ENCODE measurements around the gene PDE8A. TPM values are rescaled to one million over a fixed set of nuclear protein-coding genes. Genes with fewer than 3 reads are reported as not detected.
A peak's percentile ranks its signal among the peaks of the same experiment; 100 is the strongest.

The PDE8A gene
- total and polyA plus RNA-seq, 7 donors: 27.8 to 45.5 (median 39.0) TPM

- Histone ChIP-seq H3K27ac (no peak overlapping the region), H3K36me3 (no peaks in the 10 kb centered on the region), H3K9me3 (no peaks in the 10 kb centered on the region), H3K4me1 (no peaks in the 10 kb centered on the region), H3K4me3 (no peak overlapping the region), H3K27me3 (no peaks in the 10 kb centered on the region)
- 86 to 89% methylated on average over 2 of the region's 2 CpGs for WGBS, 2 donors
- intact Hi-C loops (cut with DNase I): no loop called here
- peak; percentile 39 for DNase-seq
- TF ChIP-seq, protein P1, sequence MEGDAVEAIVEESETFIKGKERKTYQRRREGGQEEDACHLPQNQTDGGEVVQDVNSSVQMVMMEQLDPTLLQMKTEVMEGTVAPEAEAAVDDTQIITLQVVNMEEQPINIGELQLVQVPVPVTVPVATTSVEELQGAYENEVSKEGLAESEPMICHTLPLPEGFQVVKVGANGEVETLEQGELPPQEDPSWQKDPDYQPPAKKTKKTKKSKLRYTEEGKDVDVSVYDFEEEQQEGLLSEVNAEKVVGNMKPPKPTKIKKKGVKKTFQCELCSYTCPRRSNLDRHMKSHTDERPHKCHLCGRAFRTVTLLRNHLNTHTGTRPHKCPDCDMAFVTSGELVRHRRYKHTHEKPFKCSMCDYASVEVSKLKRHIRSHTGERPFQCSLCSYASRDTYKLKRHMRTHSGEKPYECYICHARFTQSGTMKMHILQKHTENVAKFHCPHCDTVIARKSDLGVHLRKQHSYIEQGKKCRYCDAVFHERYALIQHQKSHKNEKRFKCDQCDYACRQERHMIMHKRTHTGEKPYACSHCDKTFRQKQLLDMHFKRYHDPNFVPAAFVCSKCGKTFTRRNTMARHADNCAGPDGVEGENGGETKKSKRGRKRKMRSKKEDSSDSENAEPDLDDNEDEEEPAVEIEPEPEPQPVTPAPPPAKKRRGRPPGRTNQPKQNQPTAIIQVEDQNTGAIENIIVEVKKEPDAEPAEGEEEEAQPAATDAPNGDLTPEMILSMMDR (IDR thresholded peaks at IDR 0.05): no peak
- TF ChIP-seq POLR2AphosphoS5 (IDR thresholded peaks at IDR 0.05) (no peak), EP300 (IDR thresholded peaks at IDR 0.05) (no peak), POLR2A (IDR thresholded peaks at IDR 0.05) (no peak)
These were observed 39.2 kb upstream of the PDE8A start for GRCh38 chr15:84942456-84942855.

GRCh38 chr15:84944311-84944710 lies 37.3 kb upstream of the PDE8A start:
- no peaks in the 10 kb centered on the region for H3K36me3 ChIP-seq
- TF ChIP-seq POLR2AphosphoS5 (IDR thresholded peaks at IDR 0.05) (no peak), POLR2A (IDR thresholded peaks at IDR 0.05) (no peak), EP300 (IDR thresholded peaks at IDR 0.05) (no peak)
- no peak overlapping the region for H3K27ac ChIP-seq
- peak; percentile 45 for DNase-seq
- 93 to 97% methylated on average over 10 of the region's 10 CpGs for WGBS, 2 donors
- H3K27me3 ChIP-seq: no peaks in the 10 kb centered on the region
- no peak overlapping the region for H3K4me3 ChIP-seq
- peaks cover 0 to 14% (median 2%) of the 10 kb centered on the region in 4 donors for H3K4me1 ChIP-seq
- H3K9me3 ChIP-seq: no peaks in the 10 kb centered on the region
- intact Hi-C loops (cut with DNase I): no loop called here

GRCh38 chr15:84944861-84945260 lies 36.8 kb upstream of the PDE8A start:
- peak; percentile 25 for DNase-seq
- intact Hi-C loops (cut with DNase I): no loop called here
- H3K4me1 ChIP-seq: peaks cover 0 to 14% (median 2%) of the 10 kb centered on the region in 4 donors
- TF ChIP-seq POLR2AphosphoS5 (IDR thresholded peaks at IDR 0.05) (no peak), EP300 (IDR thresholded peaks at IDR 0.05) (no peak), POLR2A (IDR thresholded peaks at IDR 0.05) (no peak)
- TF ChIP-seq, protein P1 (IDR thresholded peaks at IDR 0.05): no peak
- no peak overlapping the region for H3K4me3 ChIP-seq
- H3K9me3 ChIP-seq: no peaks in the 10 kb centered on the region
- H3K36me3 ChIP-seq: no peaks in the 10 kb centered on the region
- H3K27me3 ChIP-seq: no peaks in the 10 kb centered on the region
- H3K27ac ChIP-seq: no peak overlapping the region
- 88 to 89% methylated on average over 11 of the region's 11 CpGs for WGBS, 2 donors

DNA sequence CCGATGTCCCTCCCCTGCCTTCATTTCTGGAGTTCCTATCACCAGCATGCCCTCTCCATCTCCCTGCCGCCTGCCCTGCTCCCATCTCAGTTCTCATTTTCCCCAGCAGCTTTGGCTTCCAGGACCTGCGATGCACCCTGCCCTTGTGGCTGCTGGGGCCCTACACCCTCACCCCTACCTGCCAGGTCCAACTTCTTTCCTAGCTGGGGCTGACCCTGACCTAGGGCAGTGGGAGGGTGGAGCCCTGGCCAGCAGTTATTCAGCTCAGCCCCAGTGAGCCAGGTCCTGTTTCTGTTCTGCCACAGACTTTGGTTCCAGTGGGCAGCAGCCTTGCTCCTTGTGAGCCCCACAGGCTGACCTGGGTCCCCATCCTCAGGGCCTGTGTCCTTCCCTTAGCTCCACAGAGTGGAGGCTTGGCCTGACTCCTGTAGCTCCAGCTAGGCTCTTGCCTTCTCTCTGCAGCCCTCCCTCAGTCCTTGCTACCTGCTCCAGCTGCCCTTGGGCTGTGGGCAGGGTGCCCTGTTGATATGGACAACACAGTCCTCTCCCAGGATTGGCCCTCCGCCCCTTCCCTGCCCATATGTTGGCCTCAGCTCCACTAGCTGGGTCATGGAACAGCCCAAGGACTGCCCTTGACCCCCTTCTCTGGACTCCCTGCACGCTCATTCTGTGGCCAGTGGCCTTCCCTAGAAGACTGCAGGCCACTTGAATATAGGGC lies 34.7 kb upstream of the PDE8A start:
- TF ChIP-seq, protein P1 (IDR thresholded peaks at IDR 0.05): no peak
- no peak for TF ChIP-seq POLR2A (IDR thresholded peaks at IDR 0.05)
- no peak for TF ChIP-seq POLR2AphosphoS5 (IDR thresholded peaks at IDR 0.05)
- TF ChIP-seq EP300 (IDR thresholded peaks at IDR 0.05): no peak
- H3K9me3 ChIP-seq: no peaks in the 10 kb centered on the region
- no peaks in the 10 kb centered on the region for H3K36me3 ChIP-seq
- H3K4me1 ChIP-seq: peaks cover 0 to 14% (median 2%) of the 10 kb centered on the region in 4 donors
- no peaks in the 10 kb centered on the region for H3K27me3 ChIP-seq
- H3K27ac ChIP-seq: peak overlapping the region in 1 of 4 donors; percentile 42
- 93 to 94% methylated on average over 5 of the region's 5 CpGs for WGBS, 2 donors
- H3K4me3 ChIP-seq: no peak overlapping the region
- peak; percentile 35 for DNase-seq
- intact Hi-C loops (cut with DNase I): no loop called here

- H3K27me3 ChIP-seq: no peaks in the 10 kb centered on the region
- 72 to 76% methylated on average over 4 of the region's 4 CpGs for WGBS, 2 donors
- no peaks in the 10 kb centered on the region for H3K9me3 ChIP-seq
- peak overlapping the region; percentile 42 to 55 (median 48) for H3K27ac ChIP-seq
- TF ChIP-seq EP300 (IDR thresholded peaks at IDR 0.05) (no peak), POLR2AphosphoS5 (IDR thresholded peaks at IDR 0.05) (peak in 1 of 4 donors; percentile 22)
- intact Hi-C loops (cut with DNase I): no loop called here
- peaks cover 0 to 14% (median 2%) of the 10 kb centered on the region in 4 donors for H3K4me1 ChIP-seq
- H3K36me3 ChIP-seq: no peaks in the 10 kb centered on the region
- H3K4me3 ChIP-seq: no peak overlapping the region
- peak; percentile 76 for DNase-seq
These were observed 33.5 kb upstream of the PDE8A start for GRCh38 chr15:84947947-84948830.
